GM19328 (cell line): ENCODE data around the gene ANXA3.
"Not testable (repeated sequence)": the region's sequence is repeated elsewhere in the genome, so short reads cannot be mapped to it uniquely, and the experiment has no call there.

ENCODE experiments used
- ATAC-seq: cut with Tn5 transposase; IDR thresholded peaks from one replicate; pipeline ENCODE4 v1.9.1; 2021; ENCODE audit warnings: mild to moderate bottlenecking, moderate library complexity; ENCODE audit not compliant: unreplicated experiment

ANXA3 gene

DNA sequence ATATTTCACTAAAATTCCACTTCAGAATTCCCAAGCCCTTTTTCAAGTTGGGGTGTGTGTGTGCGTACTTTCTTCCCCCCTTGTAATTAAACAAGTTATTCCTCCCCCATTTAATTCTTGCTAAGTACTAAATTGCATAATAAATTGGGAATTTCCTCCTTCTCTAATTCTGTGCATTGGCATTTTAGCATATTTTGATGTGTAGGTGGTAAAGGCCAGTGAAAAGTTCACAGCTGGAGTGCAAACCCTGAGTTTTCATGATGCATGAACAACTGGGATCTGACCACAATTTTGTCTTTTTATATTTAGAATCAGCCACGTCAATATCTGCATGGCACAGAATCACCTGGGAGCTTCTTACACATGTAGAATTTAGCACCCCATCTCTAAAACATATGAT is 18.5 kb downstream of the ANXA3 start:
- ATAC-seq, result no peak

GRCh38 chr4:78571804-78572203 is 20.2 kb downstream of the ANXA3 start:
- no peak for ATAC-seq

DNA sequence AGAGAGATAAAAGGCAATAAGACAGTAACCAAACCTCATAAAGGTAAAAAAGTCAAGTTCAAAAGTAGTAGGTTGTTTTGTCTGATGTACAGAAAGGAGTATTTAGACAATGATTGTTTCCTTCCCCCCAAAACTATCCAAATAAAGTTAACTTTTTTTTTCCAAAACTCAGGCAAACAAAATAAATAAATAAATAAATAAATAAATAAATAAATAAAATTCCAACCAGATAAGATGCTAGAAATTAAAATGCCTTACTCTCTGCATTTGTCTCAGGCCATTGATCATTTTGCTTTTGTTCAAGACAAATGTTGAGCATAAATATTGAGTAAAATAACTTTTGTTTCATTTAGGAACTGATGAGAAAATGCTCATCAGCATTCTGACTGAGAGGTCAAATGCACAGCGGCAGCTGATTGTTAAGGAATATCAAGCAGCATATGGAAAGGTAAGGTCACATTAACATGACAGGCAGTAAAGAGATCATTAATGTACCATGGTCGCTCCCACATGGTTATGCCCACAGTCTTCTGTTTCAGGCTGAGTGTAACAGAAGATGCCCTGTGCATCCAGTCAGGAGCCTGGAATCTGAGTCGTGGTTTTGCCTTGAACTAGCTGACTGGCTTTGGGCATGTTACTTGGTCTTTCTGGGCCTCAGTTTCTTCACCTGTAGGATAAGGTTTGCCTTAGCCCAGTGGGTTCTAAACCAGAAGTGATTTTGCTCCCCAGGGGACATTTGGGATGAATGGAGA is 27.3 kb downstream of the ANXA3 start:
- no peak for ATAC-seq

DNA sequence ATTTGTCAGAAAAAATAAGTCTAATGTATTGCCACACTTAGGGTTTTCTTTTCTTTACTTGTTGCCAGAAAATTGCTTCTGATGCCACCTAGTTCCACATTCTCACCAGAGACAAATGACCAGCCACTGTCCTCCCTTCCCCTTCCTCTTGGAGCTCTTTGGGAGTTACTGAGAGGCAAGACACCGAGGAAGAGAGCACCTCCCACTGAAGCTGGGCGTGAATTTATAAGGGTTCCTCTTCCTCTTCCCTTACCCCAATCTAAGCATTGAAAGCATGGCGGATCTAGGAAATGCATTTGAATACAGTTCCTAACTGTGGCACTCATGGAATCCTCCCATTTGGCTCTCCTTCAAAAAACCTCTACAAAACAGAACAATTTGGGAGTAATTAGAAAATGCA is 30.0 kb downstream of the ANXA3 start:
- no peak for ATAC-seq

GRCh38 chr4:78584863-78585547 is 33.4 kb downstream of the ANXA3 start:
- no peak for ATAC-seq

- ATAC-seq, result no peak
Measured at GRCh38 chr4:78585633-78586032, 34.1 kb downstream of the ANXA3 start.

DNA sequence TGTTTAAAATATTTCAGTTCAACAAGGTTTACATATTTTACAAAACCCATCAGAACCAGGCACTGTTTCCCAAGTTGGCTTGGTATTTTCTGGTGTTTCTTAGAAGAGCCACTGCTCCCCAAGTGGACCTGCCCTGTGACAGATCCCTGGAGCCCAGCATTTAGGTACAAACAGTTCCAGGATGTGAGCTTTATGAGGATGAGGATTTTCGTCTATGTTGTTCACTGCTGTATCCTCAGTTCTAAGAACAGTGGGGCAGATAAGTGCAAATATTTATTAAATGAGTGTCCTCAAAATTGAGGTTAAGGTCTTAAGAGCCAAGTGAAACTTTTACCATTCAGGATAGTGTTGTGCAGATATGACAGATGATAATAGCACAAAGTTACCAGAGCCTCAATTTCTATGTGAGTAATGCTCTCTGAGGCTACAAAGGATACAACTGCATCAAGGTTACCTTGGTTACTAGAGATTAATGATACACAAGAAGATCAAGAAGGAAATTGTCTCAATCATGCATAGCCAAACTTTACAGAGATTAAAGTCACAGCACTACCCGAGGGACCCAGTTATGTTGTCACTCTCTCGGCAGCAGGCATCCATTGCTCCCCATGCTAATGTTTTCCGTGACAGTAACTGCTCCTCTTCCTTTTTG is 37.5 kb downstream of the ANXA3 start:
- ATAC-seq, result no peak

- no peak for ATAC-seq
Measured at GRCh38 chr4:78591404-78591803, 39.8 kb downstream of the ANXA3 start.

- no peak for ATAC-seq
Measured at GRCh38 chr4:78592088-78592783, 40.7 kb downstream of the ANXA3 start.

DNA sequence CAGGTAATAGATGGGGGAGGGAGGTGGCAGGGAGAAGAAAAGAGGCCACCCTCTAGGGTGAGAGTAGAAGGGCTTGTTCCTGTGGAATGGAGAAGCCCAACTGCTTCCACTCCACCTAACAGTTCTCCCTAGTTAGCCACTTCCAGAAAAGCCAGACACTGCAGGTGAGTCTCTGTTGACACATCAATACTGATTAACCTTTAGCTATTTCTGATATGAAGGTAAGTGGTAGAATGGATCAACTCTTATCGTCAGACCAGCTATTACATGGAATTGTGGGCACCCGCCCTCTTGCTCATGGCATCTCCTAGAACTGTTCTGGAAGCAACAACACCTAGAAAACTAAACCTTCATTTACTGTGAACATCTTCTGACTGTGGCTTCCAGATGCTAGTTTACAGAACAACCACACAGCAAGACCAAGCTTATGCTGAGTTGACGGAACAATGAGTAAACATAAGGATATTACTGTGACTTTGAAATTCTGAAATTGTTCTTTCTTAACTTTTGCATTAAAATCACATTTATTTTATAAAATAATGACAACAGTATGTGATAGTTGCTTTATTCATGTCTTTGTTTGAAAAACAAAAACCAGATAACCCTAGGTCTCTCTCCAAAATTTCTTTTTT is 44.7 kb downstream of the ANXA3 start:
- ATAC-seq, result no peak

- ATAC-seq, result not testable (repeated sequence)
Measured at GRCh38 chr4:78598431-78598830, 46.9 kb downstream of the ANXA3 start.

- ATAC-seq, result no peak
Measured at GRCh38 chr4:78599147-78599546, 47.6 kb downstream of the ANXA3 start.

DNA sequence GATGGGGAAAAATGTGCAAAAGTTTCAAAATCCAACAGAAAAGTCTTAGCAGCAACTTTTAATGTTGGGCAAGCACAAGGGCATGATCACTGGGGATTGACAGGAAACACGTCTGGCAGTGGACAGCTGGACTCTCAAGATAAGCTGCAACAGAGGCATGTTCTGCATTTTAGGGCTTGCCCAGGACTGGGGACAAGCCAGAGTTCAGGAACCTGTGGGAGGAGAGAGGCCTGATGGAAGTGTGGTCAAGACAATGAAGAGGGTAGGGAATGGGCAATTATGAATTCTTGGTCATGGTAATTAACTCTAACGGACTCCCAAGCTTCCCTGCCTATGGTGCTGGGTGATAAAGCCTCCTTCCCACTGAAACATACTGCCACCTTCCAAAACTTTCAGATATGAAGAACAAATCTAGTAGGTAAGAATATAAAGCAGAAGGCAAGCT is 48.4 kb downstream of the ANXA3 start:
- ATAC-seq, result no peak

DNA sequence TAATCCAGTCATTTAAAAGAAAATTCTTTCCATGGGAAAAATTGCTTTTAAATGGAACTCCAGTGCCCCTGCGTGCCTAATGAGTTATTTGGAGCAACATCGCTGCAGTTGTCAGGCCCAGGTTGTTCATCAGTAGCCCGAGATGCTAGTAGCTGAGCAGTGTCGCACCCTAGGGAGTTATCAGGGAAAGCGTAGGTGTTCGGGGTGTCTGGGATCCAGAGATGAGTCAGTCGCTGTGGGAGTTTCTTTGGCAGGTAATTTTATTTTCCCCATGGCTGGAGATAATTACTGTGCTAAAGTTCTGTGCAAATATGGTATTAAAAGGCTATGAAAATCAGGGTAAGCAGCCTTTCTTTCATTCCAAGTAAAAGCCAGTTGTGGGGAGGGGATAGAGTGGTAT is 49.4 kb downstream of the ANXA3 start:
- peak; percentile 78 for ATAC-seq

DNA sequence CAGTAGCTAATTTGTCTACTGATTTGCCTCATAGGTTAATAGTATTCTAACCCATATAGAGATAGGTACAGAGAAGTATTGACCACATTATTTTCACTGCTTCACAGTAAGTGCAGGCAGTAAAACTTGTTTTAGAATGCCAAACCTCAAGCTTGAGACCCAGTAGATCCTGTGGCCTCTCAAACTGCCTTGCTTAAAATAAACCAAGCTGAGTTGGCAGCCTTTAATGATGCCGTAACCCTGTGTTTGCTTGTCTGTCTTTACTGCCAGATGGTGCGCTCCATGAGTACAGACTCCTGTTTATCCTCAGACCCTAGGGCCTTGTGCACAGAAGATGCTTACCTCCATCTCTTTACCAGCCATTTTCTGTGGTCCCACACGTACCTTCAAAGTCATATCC is 50.8 kb downstream of the ANXA3 start:
- no peak for ATAC-seq

- no peak for ATAC-seq
Measured at GRCh38 chr4:78603384-78603783, 51.8 kb downstream of the ANXA3 start.

DNA sequence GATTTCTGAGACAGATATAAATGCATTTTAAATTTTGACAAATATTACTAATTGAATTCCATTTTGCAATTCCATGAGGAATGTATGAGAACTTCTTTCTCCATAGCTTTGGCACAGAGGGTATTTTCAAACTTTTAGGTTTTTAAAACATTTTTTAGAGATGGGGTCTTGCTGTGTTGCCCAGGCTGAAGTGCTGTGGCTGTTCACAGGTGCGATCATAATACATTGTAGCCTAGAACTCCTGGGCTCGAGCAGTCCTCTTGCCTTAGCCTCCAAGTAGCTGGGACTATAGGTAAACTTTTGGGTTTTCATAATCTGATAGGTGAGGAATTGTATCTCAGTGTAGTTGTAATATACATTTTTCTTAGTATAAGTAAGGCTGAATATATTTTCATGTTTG is 53.4 kb downstream of the ANXA3 start:
- no peak for ATAC-seq

- ATAC-seq, result no peak
Measured at GRCh38 chr4:78606035-78606434, 54.5 kb downstream of the ANXA3 start.

- no peak for ATAC-seq
Measured at GRCh38 chr4:78606530-78607095, 55.0 kb downstream of the ANXA3 start.

- no peak for ATAC-seq
Measured at GRCh38 chr4:78608684-78609083, 57.1 kb downstream of the ANXA3 start.

GRCh38 chr4:78609580-78609979 is 58.0 kb downstream of the ANXA3 start:
- no peak for ATAC-seq
